BLaER1 treated with 17β-estradiol and CSF1 and Interleukin-3, amounts not matched to agents 10 nM and 100 nM (cell line): ENCODE measurements around the gene MMP27.

ENCODE experiments used
- H3K27ac ChIP-seq, 11 experiments: shearing (Covaris generic); formaldehyde crosslinking; 2 replicates each; pipeline ENCODE4 v1.8.1; 2022
- H3K27me3 ChIP-seq, 11 experiments: shearing (Covaris generic); formaldehyde crosslinking; 2 replicates each; pipeline ENCODE4 v1.8.1; 2022
- H3K36me3 ChIP-seq, 11 experiments: shearing (Covaris generic); formaldehyde crosslinking; 2 replicates each; pipeline ENCODE4 v1.8.1; 2022
- H3K4me1 ChIP-seq, 10 experiments: shearing (Covaris generic); formaldehyde crosslinking; 2 replicates each; pipeline ENCODE4 v1.8.1; 2022
- H3K4me2 ChIP-seq, 11 experiments: shearing (Covaris generic); formaldehyde crosslinking; 2 replicates each; pipeline ENCODE4 v1.8.1; 2022
- H3K4me3 ChIP-seq, 10 experiments: shearing (Covaris generic); formaldehyde crosslinking; 2 replicates each; pipeline ENCODE4 v1.8.1; 2022
- H3K9ac ChIP-seq, 11 experiments: shearing (Covaris generic); formaldehyde crosslinking; 2 replicates each; pipeline ENCODE4 v1.8.1; 2022
- H3K9me3 ChIP-seq, 11 experiments: shearing (Covaris generic); formaldehyde crosslinking; replicated peaks in 1 of 11; 2 replicates each; pipeline ENCODE4 v1.8.1; 2022
- H4K20me1 ChIP-seq, 11 experiments: shearing (Covaris generic); formaldehyde crosslinking; 2 replicates each; pipeline ENCODE4 v1.8.1; 2022
- Cebpa-rat ChIP-seq, 11 experiments: shearing (Covaris generic); IDR thresholded peaks; 2 replicates each; pipeline ENCODE4 v1.8.1; 2022

Gene MMP27

DNA sequence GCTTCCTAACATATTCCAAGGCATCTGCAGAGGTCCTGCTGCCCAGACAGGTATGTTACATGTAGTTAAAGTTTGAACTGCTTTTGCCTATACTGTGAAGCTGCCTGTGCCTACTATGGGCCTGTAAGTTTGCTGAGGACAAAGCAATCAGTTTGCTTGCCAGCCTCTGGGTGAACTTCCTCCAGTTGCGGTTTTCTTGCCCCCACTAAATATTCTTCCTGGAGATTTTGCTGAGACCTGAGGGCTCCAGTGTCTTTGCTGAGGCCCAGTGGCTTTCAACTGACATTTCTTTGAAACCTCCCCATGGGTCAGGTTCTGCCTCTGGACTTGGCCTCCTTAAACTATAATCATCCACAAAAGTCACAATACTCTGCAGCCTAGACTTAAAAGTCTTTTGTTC is 50.8 kb downstream of the MMP27 start:
- no peak overlapping the region for H3K4me2 ChIP-seq
- TF ChIP-seq Cebpa-rat (IDR thresholded peaks at IDR 0.05), result no peak
- H3K4me3 ChIP-seq, result no peak overlapping the region
- no peaks in the 10 kb centered on the region for H4K20me1 ChIP-seq
- peaks cover 0 to 10% (median 3%) of the 10 kb centered on the region in 11 experiments; a peak in 4 of 22 replicates for H3K9me3 ChIP-seq
- H3K9ac ChIP-seq, result no peak overlapping the region
- no peaks in the 10 kb centered on the region for H3K36me3 ChIP-seq
- H3K27me3 ChIP-seq, result no peaks in the 10 kb centered on the region
- H3K4me1 ChIP-seq, result no peaks in the 10 kb centered on the region
- no peak overlapping the region for H3K27ac ChIP-seq

DNA sequence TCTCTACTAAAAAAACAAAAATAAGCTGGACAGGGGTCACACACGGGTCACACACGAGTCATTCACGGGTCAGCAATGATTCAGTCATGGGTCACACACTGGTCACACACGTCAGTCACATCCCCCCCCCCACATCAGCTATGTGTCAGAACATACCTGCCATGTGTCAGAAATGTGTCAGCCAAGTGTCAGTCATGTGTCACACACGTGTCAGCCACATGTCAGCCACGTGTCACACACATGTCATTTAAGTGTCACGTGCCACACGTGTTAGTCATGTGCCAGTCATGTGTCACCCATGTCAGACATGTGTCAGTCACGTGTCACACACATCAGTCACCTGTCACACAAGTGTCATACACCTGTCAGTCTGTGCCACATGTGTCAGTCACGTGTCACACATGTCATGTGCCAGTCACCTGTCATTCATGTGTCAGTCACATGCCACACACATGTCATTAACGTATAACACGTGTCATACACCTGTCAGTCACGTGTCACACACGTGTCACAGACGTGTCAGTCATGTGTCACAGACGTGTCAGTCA is 51.8 kb downstream of the MMP27 start:
- no peak overlapping the region for H3K4me2 ChIP-seq
- H3K9ac ChIP-seq, result no peak overlapping the region
- no peaks in the 10 kb centered on the region for H3K36me3 ChIP-seq
- H3K9me3 ChIP-seq, result peaks cover 0 to 10% (median 3%) of the 10 kb centered on the region in 11 experiments; a peak in 4 of 22 replicates
- H3K4me3 ChIP-seq, result no peak overlapping the region
- H3K4me1 ChIP-seq, result no peaks in the 10 kb centered on the region
- H3K27me3 ChIP-seq, result no peaks in the 10 kb centered on the region
- no peaks in the 10 kb centered on the region for H4K20me1 ChIP-seq
- TF ChIP-seq Cebpa-rat (IDR thresholded peaks at IDR 0.05), result no peak
- no peak overlapping the region for H3K27ac ChIP-seq

DNA sequence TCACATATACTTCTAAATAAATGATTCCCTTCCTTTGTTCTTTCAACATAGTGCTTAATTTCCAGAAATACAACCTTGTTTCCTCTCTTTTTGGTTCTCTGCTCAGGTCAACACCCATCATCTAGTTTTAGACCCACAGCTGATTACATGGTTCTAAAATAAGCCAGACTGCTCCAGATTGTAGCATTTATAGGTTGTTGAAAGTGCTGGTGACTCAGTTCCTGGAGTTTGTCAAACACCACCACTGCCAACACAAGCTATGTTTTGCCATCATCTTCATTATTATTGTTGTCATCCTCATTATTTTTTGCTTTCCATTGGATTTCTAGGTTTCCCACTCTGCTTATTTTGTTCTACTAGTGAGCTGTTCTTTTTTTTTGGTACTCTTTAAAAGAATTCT is 58.1 kb downstream of the MMP27 start:
- no peak overlapping the region for H3K4me2 ChIP-seq
- H3K4me1 ChIP-seq, result no peaks in the 10 kb centered on the region
- peaks cover 0 to 5% (median 0%) of the 10 kb centered on the region in 11 experiments; a peak in 2 of 22 replicates for H3K9me3 ChIP-seq
- H3K36me3 ChIP-seq, result no peaks in the 10 kb centered on the region
- no peaks in the 10 kb centered on the region for H4K20me1 ChIP-seq
- H3K27ac ChIP-seq, result no peak overlapping the region
- TF ChIP-seq Cebpa-rat (IDR thresholded peaks at IDR 0.05), result no peak
- no peaks in the 10 kb centered on the region for H3K27me3 ChIP-seq
- H3K4me3 ChIP-seq, result no peak overlapping the region
- H3K9ac ChIP-seq, result no peak overlapping the region

DNA sequence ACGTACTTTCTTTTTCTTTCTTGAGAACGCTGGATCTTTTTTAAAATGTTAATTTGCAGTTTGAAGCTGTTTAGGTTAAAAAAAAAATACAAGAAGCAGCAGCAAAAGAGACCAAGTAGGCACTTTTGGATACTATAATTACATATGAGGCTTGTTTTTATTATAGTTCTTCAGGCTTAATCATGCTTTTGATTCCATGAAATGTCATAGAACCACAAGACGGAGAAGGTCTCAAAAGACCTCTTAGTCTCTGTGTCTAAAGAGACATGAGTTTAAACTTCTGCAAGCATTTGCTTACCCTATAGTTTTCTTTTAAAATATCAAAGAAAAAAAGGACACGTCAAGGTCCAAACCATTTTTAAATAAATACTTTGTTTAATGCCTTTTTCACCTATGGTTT is 61.6 kb downstream of the MMP27 start:
- Histone ChIP-seq H3K27me3 (no peaks in the 10 kb centered on the region), H3K36me3 (no peaks in the 10 kb centered on the region), H3K9ac (no peak overlapping the region), H3K9me3 (peaks cover 0 to 5% (median 0%) of the 10 kb centered on the region in 11 experiments; a peak in 1 of 22 replicates), H3K4me3 (no peak overlapping the region), H3K4me1 (no peaks in the 10 kb centered on the region), H4K20me1 (no peaks in the 10 kb centered on the region), H3K4me2 (no peak overlapping the region), H3K27ac (no peak overlapping the region)
- TF ChIP-seq Cebpa-rat (IDR thresholded peaks at IDR 0.05), result no peak
